GM19035 (cell line): ENCODE measurements around the gene SYNJ1.

Source experiments
- ATAC-seq: cut with Tn5 transposase; IDR thresholded peaks from one replicate; pipeline ENCODE4 v1.9.1; 2021; ENCODE audit not compliant: unreplicated experiment

Gene SYNJ1

GRCh38 chr21:32585042-32585710, 142.6 kb downstream of the SYNJ1 start, which contains the start of gene TCP10L:
Gene TCP10L (minus strand): TSS chr21:32585523. CDS start chr21:32584304, 1,219 bp downstream.
- no peak for ATAC-seq

- no peak for ATAC-seq
These were observed 143.3 kb downstream of the SYNJ1 start for GRCh38 chr21:32584472-32584871.

- no peak for ATAC-seq
These were observed 146.1 kb downstream of the SYNJ1 start for GRCh38 chr21:32581732-32582131.

GRCh38 chr21:32580949-32581348, 146.9 kb downstream of the SYNJ1 start:
- no peak for ATAC-seq
